Measurements from ENCODE around the gene WDR88.
"Not testable (repeated sequence)": the region's sequence is repeated elsewhere in the genome, so short reads cannot be mapped to it uniquely, and the experiment has no call there.

WDR88 gene

DNA sequence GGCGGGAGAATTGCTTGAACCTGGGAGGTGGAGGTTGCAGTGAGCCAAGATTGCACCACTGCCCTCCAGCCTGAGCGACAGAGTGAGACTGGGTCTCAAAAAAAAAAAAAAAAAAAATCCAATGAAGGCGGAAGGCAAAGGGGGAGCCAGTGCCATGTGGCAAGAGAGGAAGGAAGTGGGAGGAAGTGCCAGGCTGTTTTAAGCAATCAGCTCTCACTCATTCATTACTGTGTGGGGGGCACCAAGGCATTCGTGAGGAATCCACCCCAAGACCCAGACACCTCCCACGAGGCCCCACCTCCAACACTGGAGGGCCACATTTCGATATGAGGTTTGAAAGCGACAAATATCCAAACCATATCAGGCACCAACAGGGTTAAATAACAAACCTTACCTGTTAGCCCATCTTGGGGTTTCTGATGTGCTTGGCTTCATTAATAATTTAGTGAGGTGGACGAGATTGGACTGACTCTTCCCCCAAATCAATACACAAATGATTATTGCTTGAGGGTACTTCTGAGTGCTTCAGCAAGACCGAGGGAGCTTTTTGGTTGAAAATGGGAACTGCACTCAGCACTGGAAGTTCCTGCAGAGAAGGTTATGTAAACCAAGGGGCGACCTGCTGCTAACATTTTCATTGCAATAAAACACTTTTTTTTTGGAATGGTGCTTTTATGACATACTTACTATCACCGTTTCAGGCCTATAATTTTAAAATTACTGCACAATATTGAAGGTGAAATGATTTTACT is 54.7 kb downstream of the WDR88 start:
- no peaks in the 10 kb centered on the region for H3K9me3 ChIP-seq (ENCODE audit: control insufficient read depth, insufficient read depth, low read length)
- H3K27me3 ChIP-seq (ENCODE audit: control insufficient read depth, insufficient read depth, low read length) = no peaks in the 10 kb centered on the region
- no peaks in the 10 kb centered on the region for H3K36me3 ChIP-seq (ENCODE audit: control insufficient read depth, insufficient read depth, low read length)
- no peak overlapping the region for H3K27ac ChIP-seq (ENCODE audit: low read length)
- H3K4me3 ChIP-seq (ENCODE audit: low read length) = no peak overlapping the region
- no peak for DNase-seq (ENCODE audit: low read depth, low spot score)
- whole genome bisulfite sequencing (ENCODE audit: insufficient coverage, insufficient read length) = no CpG with 5 or more reads among the region's 11 CpGs
- H3K4me1 ChIP-seq (ENCODE audit: control insufficient read depth, insufficient read depth, low read length) = no peaks in the 10 kb centered on the region

DNA sequence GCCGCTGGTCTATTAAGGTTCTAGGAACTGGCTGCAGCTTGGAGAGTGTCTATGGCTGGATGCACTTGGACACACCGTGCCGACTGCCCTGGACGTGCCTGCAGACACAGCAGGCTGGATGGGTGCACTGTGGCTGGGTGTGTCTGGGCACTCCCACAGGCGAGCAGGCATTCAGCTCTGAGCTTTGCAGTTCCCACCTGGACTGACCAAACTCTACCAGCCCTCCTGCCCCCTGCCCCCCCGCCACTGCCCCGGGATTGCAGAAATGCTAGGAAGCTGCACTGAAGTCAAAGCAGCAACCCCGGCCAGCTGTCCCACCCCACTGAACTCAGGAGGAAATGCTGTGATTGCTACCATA is 55.2 kb downstream of the WDR88 start:
- no peak overlapping the region for H3K27ac ChIP-seq (ENCODE audit: low read length)
- DNase-seq (ENCODE audit: low read depth, low spot score) = no peak

DNA sequence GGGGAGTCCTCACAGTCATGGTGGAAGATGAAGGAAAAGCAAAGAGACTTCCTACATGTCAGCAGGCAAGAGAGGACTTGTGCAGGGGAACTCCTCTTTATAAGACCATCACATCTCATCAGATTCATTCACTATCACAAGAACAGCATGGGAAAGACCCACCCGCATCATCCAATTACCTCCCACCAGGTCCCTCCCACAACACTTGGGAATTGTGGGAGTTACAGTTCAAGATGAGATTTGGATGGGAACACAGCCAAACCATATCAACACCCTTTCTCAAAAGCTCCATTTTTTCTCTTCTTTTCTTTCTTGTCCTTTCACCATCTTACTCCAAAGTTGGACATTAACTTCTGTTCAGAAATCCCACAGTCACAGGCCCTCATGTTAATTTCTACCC is 57.5 kb downstream of the WDR88 start:
- no peak overlapping the region for H3K27ac ChIP-seq (ENCODE audit: low read length)
- peaks cover 5% of the 10 kb centered on the region; the same call in 1 of the 2 replicates for H3K27me3 ChIP-seq (ENCODE audit: control insufficient read depth, insufficient read depth, low read length)
- no CpG with 5 or more reads among the region's 1 CpG for WGBS (ENCODE audit: insufficient coverage, insufficient read length)
- H3K4me3 ChIP-seq (ENCODE audit: low read length) = no peak overlapping the region
- H3K36me3 ChIP-seq (ENCODE audit: control insufficient read depth, insufficient read depth, low read length) = no peaks in the 10 kb centered on the region
- H3K9me3 ChIP-seq (ENCODE audit: control insufficient read depth, insufficient read depth, low read length) = no peaks in the 10 kb centered on the region
- peaks cover 2% of the 10 kb centered on the region; the same call in 1 of the 2 replicates for H3K4me1 ChIP-seq (ENCODE audit: control insufficient read depth, insufficient read depth, low read length)
- no peak for DNase-seq (ENCODE audit: low read depth, low spot score)

More for the DNA sequence above, 55.2 kb downstream of the WDR88 start:
- no peaks in the 10 kb centered on the region for H3K36me3 ChIP-seq (ENCODE audit: control insufficient read depth, insufficient read depth, low read length)
- no peak overlapping the region for H3K4me3 ChIP-seq (ENCODE audit: low read length)
- H3K27me3 ChIP-seq (ENCODE audit: control insufficient read depth, insufficient read depth, low read length) = no peaks in the 10 kb centered on the region
- WGBS (ENCODE audit: insufficient coverage, insufficient read length) = no CpG with 5 or more reads among the region's 8 CpGs
- no peaks in the 10 kb centered on the region for H3K9me3 ChIP-seq (ENCODE audit: control insufficient read depth, insufficient read depth, low read length)
- H3K4me1 ChIP-seq (ENCODE audit: control insufficient read depth, insufficient read depth, low read length) = no peaks in the 10 kb centered on the region

DNA sequence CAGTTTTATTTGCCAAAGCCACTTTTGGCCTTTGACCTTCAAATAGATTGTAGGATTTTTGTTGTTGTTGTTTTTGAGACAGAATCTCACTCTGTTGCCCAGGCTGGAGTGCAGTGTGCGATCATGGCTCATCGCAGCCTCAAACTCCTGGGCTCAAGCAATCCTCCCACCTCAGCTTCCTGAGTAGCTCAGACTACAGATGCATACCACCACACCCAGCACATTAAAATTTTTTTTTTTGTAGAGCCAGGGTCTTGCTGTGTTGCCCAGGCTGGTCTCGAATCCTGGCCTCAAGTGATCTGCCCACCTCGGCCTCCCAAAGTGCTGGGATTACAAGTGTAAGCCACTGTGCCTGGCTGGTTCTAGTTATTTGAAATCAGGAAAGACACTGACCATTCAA is 59.2 kb downstream of the WDR88 start:
- no CpG with 5 or more reads among the region's 4 CpGs for WGBS (ENCODE audit: insufficient coverage, insufficient read length)
- H3K4me3 ChIP-seq (ENCODE audit: low read length); H3K27ac ChIP-seq (ENCODE audit: low read length); H3K36me3 ChIP-seq (ENCODE audit: control insufficient read depth, insufficient read depth, low read length); H3K9me3 ChIP-seq (ENCODE audit: control insufficient read depth, insufficient read depth, low read length); DNase-seq (ENCODE audit: low read depth, low spot score); H3K4me1 ChIP-seq (ENCODE audit: control insufficient read depth, insufficient read depth, low read length); H3K27me3 ChIP-seq (ENCODE audit: control insufficient read depth, insufficient read depth, low read length): not testable (repeated sequence)

DNA sequence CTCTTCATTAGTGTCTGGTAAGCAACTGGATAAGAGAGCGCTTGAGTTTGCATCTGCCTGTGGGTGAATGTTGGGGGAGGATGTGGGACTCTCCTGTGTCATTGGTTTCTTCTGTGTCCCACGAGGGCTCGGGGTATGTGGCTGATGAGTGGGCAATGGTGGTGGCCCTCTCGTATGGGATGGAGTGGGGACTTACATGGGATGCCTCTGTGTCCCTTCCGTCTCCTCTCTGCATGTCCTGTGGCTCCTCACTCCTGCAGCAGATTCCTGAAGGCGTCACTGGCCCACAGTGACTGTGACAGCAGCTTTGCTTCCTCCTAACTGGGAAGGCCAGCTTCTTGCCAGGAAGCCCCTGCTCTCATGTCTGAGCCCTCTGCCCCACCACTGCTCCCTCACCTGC is 59.6 kb downstream of the WDR88 start:
- Histone ChIP-seq H3K9me3 (ENCODE audit: control insufficient read depth, insufficient read depth, low read length) (no peaks in the 10 kb centered on the region), H3K4me3 (ENCODE audit: low read length) (no peak overlapping the region), H3K36me3 (ENCODE audit: control insufficient read depth, insufficient read depth, low read length) (no peaks in the 10 kb centered on the region), H3K27me3 (ENCODE audit: control insufficient read depth, insufficient read depth, low read length) (peaks cover 5% of the 10 kb centered on the region; the same call in 1 of the 2 replicates), H3K27ac (ENCODE audit: low read length) (no peak overlapping the region), H3K4me1 (ENCODE audit: control insufficient read depth, insufficient read depth, low read length) (peaks cover 2% of the 10 kb centered on the region; the same call in 1 of the 2 replicates)
- no CpG with 5 or more reads among the region's 6 CpGs for WGBS (ENCODE audit: insufficient coverage, insufficient read length)
- DNase-seq (ENCODE audit: low read depth, low spot score) = no peak

DNA sequence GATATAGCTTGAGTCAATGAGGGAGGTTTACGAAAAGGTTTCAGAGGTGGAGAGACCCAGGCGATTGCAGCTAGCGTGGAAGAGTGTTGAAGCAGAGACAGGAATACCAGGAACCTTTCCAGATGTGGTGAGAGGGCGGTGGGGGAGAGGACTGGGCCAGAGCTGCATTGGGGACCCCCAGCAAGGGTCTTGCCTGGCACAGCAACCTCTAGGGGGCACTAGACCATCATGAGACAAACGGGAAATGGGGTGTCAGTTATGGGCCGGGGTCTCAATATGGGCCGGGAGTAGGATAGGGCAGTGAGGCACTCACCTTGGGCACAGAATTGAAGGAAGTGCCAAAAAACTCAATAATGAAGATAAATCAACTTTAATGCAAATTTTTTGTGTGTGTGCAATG is 60.1 kb downstream of the WDR88 start:
- Histone ChIP-seq H3K27ac (ENCODE audit: low read length) (no peak overlapping the region), H3K9me3 (ENCODE audit: control insufficient read depth, insufficient read depth, low read length) (no peaks in the 10 kb centered on the region), H3K4me1 (ENCODE audit: control insufficient read depth, insufficient read depth, low read length) (peaks cover 2% of the 10 kb centered on the region; the same call in 1 of the 2 replicates), H3K4me3 (ENCODE audit: low read length) (no peak overlapping the region), H3K27me3 (ENCODE audit: control insufficient read depth, insufficient read depth, low read length) (peaks cover 5% of the 10 kb centered on the region; the same call in 1 of the 2 replicates), H3K36me3 (ENCODE audit: control insufficient read depth, insufficient read depth, low read length) (no peaks in the 10 kb centered on the region)
- DNase-seq (ENCODE audit: low read depth, low spot score) = no peak
- WGBS (ENCODE audit: insufficient coverage, insufficient read length) = no CpG with 5 or more reads among the region's 7 CpGs

DNA sequence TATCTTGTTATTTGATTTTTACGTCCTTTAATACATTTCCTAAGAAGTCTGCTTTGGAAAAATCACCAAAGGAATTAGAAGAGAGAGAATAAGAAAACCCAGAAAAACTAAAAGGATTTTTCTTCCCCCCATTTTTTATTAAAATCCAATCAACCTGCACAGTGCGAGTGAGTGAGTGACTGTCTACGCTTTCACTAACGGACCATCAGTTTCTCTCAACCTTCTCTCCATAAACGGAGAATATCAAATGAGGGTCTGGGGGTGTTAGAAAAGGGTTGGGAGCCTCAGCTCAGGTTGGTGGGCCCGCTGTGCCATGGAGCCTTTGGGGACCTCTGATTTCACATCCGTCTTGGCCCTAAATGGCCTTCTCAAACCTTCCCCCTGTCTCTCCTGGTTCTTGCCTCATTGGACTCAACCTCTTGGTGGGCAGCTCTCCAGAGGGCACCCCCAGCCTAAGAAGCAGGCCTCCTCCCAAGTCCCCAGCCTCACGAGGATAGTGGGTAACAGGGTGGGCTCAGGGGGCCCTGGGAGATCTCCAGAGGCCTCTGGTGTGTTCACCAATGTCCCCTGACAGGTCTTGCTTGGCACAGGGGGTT is 61.5 kb downstream of the WDR88 start:
- Histone ChIP-seq H3K27ac (ENCODE audit: low read length) (no peak overlapping the region), H3K4me3 (ENCODE audit: low read length) (no peak overlapping the region), H3K9me3 (ENCODE audit: control insufficient read depth, insufficient read depth, low read length) (no peaks in the 10 kb centered on the region), H3K36me3 (ENCODE audit: control insufficient read depth, insufficient read depth, low read length) (no peaks in the 10 kb centered on the region; the same call in 1 of the 2 replicates), H3K27me3 (ENCODE audit: control insufficient read depth, insufficient read depth, low read length) (peaks cover 5% of the 10 kb centered on the region; the same call in 1 of the 2 replicates), H3K4me1 (ENCODE audit: control insufficient read depth, insufficient read depth, low read length) (peaks cover 2% of the 10 kb centered on the region; the same call in 1 of the 2 replicates)
- no CpG with 5 or more reads among the region's 8 CpGs for WGBS (ENCODE audit: insufficient coverage, insufficient read length)
- no peak for DNase-seq (ENCODE audit: low read depth, low spot score)

DNA sequence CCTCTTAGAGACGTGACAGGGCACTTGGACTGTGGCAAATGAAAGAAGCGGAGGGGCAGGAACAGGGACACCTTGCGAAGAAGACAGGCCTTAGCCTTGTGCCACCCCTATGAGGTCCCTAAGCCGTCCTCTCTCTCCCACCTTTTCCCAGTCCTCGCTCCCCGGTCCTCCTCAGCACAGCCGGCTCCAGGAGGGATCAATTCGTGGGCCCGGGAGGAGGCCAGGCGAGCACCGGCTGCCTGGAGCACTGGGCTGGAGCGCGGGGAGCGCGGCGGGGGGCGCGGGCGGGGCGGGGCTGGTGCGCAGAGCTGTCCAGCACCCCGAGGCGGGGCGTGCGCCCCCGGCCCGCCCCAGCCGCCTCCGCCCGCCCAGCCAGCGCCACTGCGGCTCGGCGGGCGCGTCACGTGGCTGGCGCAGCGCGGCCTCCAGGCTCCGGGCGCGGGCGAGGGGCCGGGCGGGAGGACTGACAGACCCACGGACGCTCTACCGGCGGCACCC is 62.0 kb downstream of the WDR88 start, which contains the start of gene LRP3:
Gene LRP3, plus strand, starts transcription at position 466 of the 498 bp plus-strand sequence. CDS start 456 bp downstream, outside the sequence.
- Histone ChIP-seq H3K4me3 (ENCODE audit: low read length) (peak within 1 kb of the TSS; percentile 72; the same call in 1 of the 2 replicates), H3K27me3 (ENCODE audit: control insufficient read depth, insufficient read depth, low read length) (peaks cover 5% of the 10 kb centered on the region; the same call in 1 of the 2 replicates), H3K4me1 (ENCODE audit: control insufficient read depth, insufficient read depth, low read length) (peaks cover 2% of the 10 kb centered on the region; the same call in 1 of the 2 replicates), H3K9me3 (ENCODE audit: control insufficient read depth, insufficient read depth, low read length) (no peaks in the 10 kb centered on the region), H3K27ac (ENCODE audit: low read length) (no peak within 1 kb of the TSS), H3K36me3 (ENCODE audit: control insufficient read depth, insufficient read depth, low read length) (no peaks in the 10 kb centered on the region; the same call in 1 of the 2 replicates)
- no CpG with 5 or more reads among the region's 50 CpGs for WGBS (ENCODE audit: insufficient coverage, insufficient read length)
- DNase-seq (ENCODE audit: low read depth, low spot score) = no peak

DNA sequence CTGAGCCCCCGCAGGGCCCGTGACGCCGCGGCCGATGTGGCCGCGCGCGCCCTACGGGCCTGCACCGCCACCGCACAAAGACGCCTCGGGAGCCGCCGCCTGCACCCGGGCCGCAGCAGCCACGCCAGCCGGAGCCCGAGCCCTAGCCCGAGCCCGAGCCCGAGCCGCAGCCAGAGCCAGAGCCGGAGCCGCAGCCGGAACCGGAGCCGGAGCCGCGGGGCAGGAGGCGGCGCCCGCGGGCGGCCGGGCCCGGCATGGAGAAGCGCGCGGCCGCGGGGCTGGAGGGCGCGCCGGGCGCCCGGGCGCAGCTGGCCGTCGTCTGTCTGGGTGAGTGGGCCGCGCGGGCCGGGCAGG is 62.6 kb downstream of the WDR88 start:
- DNase-seq (ENCODE audit: low read depth, low spot score) = no peak
- Histone ChIP-seq H3K27ac (ENCODE audit: low read length) (no peak overlapping the region), H3K4me3 (ENCODE audit: low read length) (peak overlapping the region; percentile 72; the same call in 1 of the 2 replicates), H3K9me3 (ENCODE audit: control insufficient read depth, insufficient read depth, low read length) (no peaks in the 10 kb centered on the region), H3K36me3 (ENCODE audit: control insufficient read depth, insufficient read depth, low read length) (no peaks in the 10 kb centered on the region; the same call in 1 of the 2 replicates), H3K4me1 (ENCODE audit: control insufficient read depth, insufficient read depth, low read length) (peaks cover 2% of the 10 kb centered on the region; the same call in 1 of the 2 replicates), H3K27me3 (ENCODE audit: control insufficient read depth, insufficient read depth, low read length) (peaks cover 5% of the 10 kb centered on the region; the same call in 1 of the 2 replicates)
- no CpG with 5 or more reads among the region's 57 CpGs for WGBS (ENCODE audit: insufficient coverage, insufficient read length)

DNA sequence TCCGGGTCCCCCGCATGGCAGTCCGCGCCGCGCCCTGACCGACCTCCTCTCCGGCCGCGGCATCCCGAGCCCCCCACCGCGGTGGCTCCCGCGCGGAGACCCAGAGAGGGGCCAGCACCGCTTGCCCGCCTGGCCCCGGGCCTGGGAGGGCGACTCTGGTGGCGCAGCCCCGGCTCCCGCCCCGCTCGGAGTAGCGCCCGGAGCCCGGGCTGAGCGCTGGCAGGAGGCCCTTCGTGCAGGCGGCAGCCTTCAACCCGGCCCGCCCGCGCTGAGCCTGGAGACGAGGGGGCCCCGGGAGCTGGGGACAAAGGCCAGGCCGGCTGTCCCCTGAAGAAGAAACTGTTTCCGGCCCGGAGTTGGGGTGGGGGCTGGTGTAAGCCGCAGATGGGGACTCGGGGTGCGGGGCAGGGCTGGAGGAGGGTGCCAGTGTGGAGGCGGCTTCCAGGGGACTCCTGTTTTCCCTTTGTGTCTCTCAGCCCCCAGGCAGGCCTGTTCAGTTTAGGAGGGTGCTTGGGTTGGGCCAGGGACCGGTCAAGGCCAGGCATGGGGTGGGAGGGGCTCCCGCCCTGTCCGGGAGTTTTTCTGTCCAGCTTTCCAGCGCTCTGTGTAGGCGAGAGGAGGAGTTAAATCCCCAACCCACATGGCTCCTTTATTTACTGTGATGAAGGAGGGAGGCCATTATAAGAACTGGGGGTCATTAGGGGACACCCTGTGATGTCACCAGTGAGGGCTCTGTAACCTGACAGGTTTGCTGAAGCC is 63.2 kb downstream of the WDR88 start:
- Histone ChIP-seq H3K9me3 (ENCODE audit: control insufficient read depth, insufficient read depth, low read length) (no peaks in the 10 kb centered on the region), H3K4me1 (ENCODE audit: control insufficient read depth, insufficient read depth, low read length) (peaks cover 2% of the 10 kb centered on the region; the same call in 1 of the 2 replicates), H3K27ac (ENCODE audit: low read length) (no peak overlapping the region), H3K27me3 (ENCODE audit: control insufficient read depth, insufficient read depth, low read length) (peaks cover 5% of the 10 kb centered on the region; the same call in 1 of the 2 replicates), H3K36me3 (ENCODE audit: control insufficient read depth, insufficient read depth, low read length) (no peaks in the 10 kb centered on the region; the same call in 1 of the 2 replicates), H3K4me3 (ENCODE audit: low read length) (peak overlapping the region; percentile 72; the same call in 1 of the 2 replicates)
- no peak for DNase-seq (ENCODE audit: low read depth, low spot score)
- WGBS (ENCODE audit: insufficient coverage, insufficient read length) = no CpG with 5 or more reads among the region's 49 CpGs

Data from iPS DF 6.9 (cell line).